ENCODE measurements around the gene NKAIN2.
"Not testable (repeated sequence)": the region's sequence is repeated elsewhere in the genome, so short reads cannot be mapped to it uniquely, and the experiment has no call there.

The NKAIN2 gene

DNA sequence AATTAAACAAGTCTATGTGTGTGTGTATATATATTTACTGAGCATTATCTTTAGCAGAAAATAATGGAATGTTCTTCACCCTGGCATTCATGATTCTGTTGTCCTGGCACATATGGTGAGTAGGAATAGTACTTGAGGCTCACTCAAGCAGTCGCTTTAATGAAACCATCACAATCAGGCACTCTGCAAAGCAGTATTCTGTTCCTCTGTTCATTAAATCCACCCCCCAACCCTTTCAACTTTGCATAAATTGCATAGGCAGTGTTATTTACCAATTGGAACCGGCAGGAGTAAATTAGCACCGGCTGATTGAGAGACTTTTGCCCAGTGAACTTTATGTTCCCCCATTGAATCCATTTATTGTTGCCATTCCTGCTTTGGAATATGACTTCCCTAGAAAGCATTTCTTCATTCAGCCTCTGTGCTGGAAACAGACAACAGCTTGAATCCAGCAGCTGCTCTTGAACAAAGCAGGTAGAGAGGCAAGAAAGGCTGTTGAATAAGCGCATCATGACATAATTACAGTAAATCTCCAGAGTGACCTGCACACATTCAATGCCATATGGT lies 890.6 kb downstream of the NKAIN2 start:
- no peak for DNase-seq (ENCODE audit: low read depth)

DNA sequence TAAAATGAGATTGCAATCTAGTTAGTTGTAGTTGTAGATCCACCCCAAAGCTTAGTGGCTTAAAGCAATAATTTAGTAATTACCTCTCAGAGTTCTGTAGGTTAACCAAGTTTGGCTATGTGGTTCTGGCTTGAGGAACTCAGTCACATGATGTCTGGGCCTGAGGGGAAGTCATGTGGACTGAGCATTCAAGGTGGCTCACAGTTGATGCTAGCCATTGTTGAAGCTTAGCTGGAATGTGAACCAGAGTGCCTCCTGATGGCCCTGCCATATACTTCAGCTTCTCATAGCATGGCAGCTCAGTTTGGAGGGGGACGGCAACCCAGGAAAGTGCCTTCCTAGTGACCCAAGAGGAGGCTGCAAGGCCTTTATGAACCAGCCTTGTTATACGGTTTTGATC lies 895.4 kb downstream of the NKAIN2 start:
- no peak for DNase-seq (ENCODE audit: low read depth)

DNA sequence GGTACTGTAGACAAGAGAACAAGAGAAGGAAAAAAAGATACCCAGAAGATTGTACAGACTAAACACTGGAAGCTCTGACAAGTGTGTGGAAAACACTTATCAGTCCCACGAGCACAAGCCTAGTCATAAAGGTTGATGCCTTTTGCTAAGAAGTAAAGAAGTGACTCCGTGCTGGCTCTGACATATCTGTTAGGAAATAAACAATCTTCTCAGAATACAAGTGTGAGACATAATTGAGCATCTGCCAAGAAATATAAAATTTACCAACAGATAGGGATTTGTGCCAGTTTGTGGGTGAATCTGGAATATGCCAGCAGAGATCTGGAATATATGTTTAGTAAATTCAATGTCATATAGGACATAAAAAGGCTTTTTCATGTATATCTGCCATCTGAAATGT lies 899.9 kb downstream of the NKAIN2 start:
- no peak for DNase-seq (ENCODE audit: low read depth)

DNA sequence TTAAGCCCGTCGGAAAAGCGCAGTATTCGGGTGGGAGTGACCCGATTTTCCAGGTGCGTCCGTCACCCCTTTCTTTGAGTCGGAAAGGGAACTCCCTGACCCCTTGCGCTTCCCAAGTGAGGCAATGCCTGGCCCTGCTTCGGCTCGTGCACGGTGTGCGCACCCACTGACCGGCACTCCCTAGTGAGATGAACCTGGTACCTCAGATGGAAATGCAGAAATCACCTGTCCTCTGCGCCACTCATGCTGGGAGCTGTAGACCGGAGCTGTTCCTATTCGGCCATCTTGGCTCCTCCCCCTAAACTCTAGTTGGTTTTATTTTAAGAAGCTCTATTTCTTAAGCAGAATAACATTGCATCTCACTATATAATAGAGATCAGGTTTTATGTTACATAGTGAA lies 908.9 kb downstream of the NKAIN2 start:
- DNase-seq (ENCODE audit: low read depth) = not testable (repeated sequence)

DNA sequence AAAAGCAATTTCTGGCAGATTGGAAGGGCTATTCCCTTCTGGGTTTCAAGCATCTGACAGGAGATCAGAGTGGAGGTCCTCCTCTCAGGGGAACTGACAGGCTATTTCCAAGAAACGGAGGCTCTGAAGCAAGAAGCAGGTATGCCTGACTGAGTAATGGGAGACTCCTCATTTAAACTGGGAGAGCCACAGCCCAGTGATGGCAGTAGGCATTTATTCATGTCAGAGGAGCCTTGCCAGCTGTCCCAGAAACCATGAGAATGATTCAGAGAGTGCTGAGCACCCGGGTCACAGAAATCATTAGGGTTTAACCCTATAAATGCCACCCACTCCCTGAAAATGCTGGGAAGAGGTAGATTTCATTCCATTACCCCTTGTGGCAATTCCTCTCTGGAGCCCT lies 911.1 kb downstream of the NKAIN2 start:
- no peak for DNase-seq (ENCODE audit: low read depth)

DNA sequence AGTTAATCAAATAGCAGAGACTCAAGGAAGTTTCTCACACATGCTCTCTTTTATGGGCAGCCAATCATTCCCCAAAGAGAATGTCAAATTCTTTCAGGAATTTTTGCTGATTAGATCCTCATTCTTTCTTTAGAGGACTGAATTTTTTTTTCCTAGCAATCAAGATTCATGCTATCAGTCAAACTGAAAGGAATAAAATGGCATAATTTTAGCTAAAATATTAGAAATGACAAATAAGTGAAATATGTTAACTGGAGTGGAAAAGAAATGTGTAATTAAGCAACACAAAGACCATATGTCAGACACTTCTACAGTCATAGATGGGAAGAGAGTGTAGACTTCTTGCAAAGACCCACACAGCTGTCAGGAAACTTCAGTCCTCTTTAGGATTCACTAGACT lies 916.2 kb downstream of the NKAIN2 start:
- no peak for DNase-seq (ENCODE audit: low read depth)

DNA sequence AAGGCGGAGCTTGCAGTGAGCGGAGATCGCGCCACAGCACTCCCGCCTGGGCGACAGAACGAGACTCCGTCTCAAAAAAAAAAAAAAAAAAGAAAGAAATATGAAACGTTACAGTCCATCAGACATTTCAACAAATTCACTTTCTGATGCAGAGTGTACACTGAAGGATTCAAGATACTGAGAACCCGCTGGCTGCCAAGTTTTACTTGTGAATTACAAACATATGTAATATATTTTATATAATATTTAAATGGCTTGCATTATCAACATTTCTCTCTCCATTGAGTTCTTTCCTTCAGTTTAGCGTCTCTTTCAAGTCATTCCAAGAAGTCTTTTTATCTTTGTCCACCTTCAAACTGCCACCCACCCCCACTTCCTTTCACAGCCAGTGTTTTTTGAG lies 917.7 kb downstream of the NKAIN2 start:
- no peak for DNase-seq (ENCODE audit: low read depth)

DNA sequence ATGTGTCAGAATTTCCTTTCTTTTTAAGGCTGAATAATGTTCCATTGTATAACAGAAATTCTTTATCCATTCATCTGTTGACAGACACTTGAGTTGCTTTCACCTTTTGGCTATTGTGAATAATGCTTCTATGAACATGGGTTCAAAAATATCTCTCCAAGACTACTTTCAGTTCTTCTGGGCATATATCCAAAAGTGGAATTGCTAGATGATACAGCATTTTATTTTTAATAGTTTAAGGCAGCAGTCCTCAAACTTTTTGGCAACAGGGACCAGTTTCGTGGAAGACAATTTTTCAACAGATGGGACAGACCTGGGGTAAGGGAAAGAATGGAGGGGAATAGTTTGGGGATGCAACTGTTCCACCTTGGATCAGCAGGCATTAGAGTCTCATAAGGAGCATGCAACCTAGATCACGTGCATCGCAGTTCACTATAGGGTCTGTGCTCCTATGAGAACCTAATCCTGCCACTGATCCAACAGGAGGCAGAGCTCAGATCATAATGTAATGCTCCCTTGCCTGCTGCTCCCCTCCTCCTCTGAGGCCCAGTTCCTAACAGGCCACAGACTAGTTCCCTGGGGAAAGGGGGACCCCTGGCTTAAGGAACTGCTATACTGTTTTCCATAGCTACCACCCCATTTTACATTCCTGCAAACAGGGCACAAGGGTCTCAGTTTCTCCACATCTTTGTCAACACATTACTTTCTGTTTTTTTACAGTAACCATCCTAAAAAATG lies 918.6 kb downstream of the NKAIN2 start:
- no peak for DNase-seq (ENCODE audit: low read depth)

DNA sequence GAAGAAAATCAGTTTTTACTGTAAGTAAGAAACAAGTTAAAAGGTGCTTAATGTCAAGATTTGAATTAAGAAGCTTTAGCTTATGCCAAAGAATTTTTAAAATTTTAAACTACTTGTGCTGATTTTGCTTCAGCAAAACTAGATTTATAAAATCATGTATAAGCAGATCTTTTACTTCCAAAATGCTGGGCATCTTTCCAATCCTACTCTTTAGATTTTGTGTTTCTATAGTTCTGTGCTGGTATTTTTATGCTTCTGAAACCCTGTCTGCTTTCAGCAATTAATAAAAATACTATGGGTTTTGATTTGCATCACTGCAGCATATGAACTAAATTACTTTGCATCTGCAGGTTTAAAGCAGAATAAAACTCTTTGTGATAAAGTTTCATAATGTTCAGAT lies 920.0 kb downstream of the NKAIN2 start:
- no peak for DNase-seq (ENCODE audit: low read depth)

DNA sequence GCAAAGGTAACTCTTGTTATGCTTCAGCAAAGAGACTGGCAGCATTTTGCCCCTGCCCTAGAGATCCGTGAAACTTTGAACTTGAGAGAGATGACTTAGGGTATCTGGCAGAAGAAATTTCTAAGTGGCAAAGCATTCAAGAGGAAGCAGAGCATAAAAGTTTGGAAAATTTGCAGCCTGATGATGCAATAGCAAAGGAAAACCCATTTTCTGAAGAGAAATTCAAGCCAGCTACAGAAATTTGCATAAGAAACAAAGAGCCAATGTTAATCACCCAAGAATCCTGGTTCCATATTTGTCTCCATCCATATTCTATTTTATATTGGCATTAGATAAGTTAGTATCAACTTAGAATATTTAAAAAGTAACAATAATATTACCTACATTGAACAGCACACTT lies 934.1 kb downstream of the NKAIN2 start:
- not testable (repeated sequence) for DNase-seq (ENCODE audit: low read depth)

DNA sequence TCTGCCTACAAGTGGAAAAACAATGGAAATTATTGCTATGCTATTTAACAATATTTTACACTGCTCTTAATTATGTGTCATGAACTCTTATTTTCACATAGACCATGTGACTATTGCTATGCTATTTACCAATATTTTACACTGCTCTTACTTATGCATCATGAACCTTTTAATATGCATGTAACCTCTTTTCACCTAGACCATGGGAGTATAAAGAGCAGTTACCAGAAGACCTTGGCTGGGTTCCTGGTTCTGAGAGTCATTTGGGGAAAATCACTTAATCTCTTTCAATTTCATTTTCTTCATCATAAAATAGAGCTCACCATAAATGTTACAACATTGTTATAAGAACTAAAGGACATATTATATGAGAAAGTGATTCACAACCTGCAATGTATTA lies 934.8 kb downstream of the NKAIN2 start:
- no peak for DNase-seq (ENCODE audit: low read depth)

DNA sequence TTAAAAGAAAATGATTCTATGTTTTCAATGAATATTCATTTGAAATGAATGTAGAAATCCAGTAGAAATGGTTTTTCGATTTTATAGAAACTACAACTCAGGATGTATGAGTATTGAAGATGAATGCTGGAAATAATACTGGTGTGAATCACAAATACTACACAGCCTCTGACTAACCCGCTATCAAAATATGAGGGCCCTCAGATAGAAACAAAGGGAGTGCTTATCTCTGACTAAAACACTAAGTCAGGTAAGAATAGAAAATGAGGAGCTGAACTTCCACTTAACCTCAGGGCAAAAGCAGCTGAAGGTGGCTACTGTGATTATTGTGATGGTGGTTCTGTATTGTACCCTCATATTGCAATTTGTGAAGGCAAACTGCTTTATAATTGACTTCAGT lies 937.7 kb downstream of the NKAIN2 start:
- no peak for DNase-seq (ENCODE audit: low read depth)

DNA sequence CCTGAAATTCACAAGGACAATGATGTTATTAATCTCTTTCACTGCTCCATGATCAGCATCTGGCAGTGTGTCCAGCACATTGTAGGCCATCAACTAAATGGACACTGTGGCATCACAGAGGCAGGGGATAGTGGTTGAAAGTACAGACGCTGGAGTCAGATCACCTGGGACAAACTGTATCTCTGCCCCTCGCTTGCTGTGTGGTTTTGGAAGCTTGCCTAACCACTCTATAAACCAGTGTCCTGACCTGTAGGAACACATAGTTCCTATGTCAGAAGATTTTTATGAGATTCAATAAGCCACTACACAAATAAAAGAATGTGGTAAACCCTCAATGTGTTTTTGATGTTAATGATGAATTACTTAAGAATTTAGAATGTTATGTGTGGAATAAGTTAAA lies 939.3 kb downstream of the NKAIN2 start:
- DNase-seq (ENCODE audit: low read depth) = no peak

DNA sequence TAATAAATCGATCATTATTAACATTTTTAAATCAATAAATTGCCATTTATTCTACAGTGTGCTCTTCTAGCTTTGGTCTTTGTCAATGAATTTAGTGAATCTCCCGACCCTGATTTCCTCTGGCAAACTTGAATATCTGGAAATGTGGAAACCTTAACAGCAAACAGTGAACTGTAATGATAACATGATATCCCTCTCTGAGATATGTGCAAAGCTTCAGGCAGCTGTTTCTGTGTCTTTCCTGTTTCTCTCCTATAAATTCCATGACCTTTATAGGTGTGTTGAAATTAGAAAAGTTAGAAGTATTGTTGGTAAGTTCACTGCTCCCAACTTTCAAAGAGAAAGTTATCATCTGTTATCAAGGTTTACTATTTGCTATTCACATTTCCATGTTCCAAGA lies 939.8 kb downstream of the NKAIN2 start:
- no peak for DNase-seq (ENCODE audit: low read depth)

DNA sequence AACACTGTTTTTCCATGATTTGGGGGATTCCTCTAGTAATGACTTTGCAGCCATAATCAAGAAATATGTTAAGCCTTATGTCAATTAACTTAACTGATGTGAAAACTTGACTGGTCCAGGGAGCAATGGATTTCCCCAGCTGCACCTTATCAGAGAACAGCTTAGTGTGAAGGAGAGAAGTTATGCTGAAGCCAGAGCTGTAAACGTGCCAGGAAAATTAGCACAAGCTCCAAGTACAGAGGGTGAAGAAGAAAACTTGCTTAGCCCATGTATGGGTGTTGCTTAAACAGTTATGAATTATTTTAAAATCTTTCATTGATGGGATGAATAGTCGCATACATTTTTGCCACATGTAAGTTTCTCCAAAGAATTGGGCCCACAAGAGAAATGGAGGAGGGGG lies 943.7 kb downstream of the NKAIN2 start:
- no peak for DNase-seq (ENCODE audit: low read depth)

DNA sequence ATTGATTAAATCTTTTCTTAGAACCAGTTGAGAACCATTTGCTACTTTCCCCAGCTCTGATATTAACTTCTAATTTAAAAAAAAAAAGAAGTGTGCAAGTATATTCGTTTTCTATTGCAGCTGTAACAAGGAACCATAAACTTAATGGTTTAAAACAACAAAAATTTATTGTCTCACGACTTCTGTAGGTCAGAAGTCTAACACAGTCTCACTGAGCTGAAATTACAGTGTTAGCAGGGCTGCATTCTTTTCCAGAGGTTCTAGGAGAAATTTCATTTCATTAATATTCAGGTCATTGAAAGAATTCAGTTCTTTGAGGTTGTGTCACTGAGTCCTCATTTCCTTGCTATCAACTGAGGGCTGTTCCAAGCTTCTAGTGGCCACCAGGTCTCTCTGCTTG lies 945.1 kb downstream of the NKAIN2 start:
- DNase-seq (ENCODE audit: low read depth) = no peak

DNA sequence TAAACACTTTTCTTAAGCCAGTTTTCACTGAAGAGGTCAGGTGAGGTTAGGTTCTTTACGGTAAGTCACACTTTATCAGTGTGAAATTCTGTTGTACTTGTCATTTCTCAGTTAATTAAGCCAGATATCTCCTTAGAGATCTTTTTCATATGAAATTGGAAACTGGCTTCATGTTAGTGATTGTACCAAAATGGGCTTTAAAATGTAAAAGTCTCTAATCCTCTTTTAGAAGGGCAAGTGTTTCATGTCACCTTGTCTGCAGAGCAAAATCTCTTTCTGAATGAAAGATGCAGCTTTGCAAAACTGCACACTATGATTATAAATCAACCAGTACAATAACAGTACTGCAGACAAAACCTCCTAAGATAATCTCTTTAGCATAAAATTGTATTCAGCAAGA lies 949.3 kb downstream of the NKAIN2 start:
- DNase-seq (ENCODE audit: low read depth) = no peak

DNA sequence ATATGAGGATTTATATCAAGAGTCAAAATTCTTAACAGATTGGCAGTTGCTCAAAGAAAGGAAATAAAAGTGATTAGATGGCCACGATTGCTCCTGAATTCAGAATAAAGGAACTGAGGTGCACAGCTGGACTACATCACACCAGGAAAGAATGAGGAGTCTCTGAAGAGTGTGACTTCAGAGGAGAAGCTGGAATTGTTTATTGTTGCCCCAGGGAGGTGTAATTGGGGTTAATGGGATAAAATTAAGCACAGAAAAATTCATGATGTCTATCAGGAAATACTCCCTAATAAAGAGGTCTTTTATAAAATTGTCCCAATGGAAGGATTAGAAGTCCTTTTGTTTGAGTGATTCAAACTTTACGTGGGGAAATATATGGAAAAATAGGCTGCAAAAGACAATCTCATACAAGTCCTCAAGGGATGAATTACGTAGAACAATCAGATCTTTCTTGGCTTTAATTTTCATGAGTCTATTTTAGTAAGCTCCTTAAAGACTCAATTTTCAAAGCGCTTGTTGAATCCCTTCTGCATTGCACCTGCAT lies 950.0 kb downstream of the NKAIN2 start:
- no peak for DNase-seq (ENCODE audit: low read depth)

DNA sequence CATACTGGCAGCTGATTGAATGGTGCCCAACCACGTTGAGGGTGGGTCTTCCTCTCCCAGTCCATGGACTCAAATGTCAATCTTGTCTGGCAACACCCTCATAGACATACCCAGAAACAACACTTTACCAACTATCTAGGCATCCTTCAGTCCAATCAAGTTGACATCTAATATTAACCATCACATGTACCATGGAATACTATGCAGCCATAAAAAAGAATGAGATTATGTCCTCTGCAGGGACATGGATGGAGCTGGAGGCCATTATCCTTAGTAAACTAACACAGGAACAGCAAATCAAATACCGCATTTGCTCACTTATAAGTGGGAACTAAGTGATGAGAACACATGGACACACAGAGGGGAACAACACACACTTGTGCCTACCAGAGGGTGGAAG lies 951.7 kb downstream of the NKAIN2 start:
- DNase-seq (ENCODE audit: low read depth) = no peak

DNA sequence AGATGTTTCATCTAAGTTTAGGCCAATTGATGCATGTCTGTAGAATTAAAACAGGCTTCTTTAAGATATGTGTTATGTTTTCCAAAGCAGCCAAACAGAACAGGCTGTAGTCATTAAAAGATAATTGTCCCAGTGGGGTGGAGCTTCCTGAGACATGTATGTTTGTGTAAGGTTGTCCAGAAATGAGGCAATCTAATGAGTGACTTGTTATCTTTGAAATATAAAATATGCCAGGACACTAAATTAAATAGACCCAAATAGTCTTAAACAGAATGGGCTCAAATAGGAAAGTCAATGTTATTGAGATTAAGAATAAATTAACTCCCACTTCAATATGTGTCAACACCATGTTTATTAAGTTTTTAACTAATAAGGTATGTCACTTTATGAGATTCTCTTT lies 953.9 kb downstream of the NKAIN2 start:
- no peak for DNase-seq (ENCODE audit: low read depth)

DNA sequence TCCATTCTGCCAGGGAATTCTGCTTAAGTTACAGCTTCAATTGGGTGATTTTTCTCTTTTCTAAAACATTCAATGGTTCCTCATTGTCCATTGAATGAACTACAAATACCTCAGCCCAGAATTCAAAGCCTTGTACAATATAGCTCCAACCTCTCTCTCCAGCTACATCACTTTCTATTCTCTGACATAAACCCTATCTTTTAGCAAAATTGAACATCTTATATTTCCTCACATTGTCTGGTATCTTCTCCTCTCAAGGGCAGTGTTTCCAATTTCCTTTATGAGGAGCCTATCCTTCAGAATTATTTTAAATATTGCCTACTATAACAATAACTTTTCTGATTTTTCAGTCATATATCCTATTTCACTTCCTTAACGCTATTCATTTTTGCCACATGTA lies 955.0 kb downstream of the NKAIN2 start:
- DNase-seq (ENCODE audit: low read depth) = no peak

DNA sequence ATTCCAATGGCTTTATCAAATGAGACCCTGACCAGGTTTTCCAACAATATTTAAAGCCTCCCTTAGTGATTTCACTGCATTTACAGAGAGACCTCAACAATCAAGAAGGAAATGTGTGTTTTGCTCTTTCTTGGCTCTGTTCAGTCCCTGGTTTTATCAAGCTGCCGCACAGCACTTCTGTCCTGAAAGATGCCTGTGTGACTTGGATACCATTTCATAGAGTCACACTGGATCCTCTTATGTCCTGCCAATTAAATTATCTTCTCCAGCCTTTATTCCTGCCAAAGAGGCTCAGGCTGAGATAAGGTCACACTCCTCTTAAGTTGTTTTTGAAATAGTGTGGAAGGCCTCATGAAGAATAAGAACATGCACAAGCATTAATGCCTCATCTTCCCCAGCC lies 961.6 kb downstream of the NKAIN2 start:
- no peak for DNase-seq (ENCODE audit: low read depth)

DNA sequence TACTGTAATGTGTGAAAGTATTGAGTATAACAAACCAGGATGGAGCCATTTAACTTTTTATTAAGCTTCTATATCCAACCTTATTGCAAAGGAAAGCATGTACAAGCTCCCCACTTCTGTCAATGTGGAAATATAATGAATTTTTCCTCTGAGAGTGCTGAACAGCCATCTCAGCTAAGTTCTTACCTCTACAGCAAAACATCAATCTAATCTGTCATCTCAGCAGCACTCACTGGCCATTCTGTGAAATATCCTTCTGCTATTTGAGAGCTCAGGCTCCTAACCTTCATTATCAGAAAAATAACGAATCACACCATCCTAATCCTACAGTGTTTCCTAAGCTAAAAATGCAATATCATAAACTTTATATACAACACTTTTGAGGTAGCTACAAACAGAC lies 964.6 kb downstream of the NKAIN2 start:
- DNase-seq (ENCODE audit: low read depth) = no peak

Data from T follicular helper cell (primary cell).